GM21381 (cell line): ENCODE results near the gene MAZ.
"Not testable (repeated sequence)": the region's sequence is repeated elsewhere in the genome, so short reads cannot be mapped to it uniquely, and the experiment has no call there.

ENCODE experiments used
- ATAC-seq: cut with Tn5 transposase; IDR thresholded peaks from one replicate; pipeline ENCODE4 v1.9.1; 2021; ENCODE audit warnings: mild to moderate bottlenecking, moderate library complexity; ENCODE audit not compliant: unreplicated experiment

The MAZ gene

DNA sequence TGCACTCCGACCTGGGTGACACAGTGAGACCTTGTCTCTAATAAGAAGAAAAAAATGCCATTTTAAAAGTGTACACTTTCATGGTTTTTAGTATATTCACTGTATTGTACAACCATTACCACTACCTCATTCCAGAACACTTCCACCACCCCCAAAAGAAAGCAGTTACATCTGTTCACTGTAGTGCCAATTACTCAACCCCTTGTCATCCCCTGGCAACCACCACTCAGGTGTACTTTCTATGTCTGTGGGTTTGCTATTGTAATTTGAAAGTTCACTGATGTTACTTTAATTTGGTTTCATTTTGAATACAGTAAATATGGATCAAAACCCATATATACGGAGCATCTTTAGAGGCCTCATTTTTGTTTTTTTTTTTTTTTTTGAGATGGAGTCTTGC, 22.2 kb upstream of the MAZ start:
- no peak for ATAC-seq

GRCh38 chr16:29784901-29785500, 21.3 kb upstream of the MAZ start:
- ATAC-seq = no peak

GRCh38 chr16:29787155-29787554, 19.2 kb upstream of the MAZ start:
- ATAC-seq = not testable (repeated sequence)

DNA sequence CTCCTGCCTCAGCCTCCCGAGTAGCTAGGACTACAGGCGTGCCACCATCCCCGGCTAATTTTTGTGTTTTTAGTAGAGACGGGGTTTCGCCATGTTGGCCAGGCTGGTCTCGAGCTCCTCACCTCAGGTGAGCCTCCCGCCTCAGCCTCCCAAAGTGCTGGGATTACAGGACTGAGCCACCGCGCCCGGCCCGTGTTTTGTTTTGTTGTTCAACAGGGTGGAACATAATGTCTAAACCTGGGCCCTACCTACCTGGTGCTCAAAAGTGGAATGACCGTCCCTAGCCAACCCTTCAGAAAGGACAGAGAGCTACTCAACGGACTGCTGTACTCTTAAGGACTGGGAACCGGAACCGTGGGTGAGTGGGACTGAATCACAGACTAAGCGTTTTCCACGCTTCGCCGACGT, 16.6 kb upstream of the MAZ start:
- ATAC-seq = no peak

DNA sequence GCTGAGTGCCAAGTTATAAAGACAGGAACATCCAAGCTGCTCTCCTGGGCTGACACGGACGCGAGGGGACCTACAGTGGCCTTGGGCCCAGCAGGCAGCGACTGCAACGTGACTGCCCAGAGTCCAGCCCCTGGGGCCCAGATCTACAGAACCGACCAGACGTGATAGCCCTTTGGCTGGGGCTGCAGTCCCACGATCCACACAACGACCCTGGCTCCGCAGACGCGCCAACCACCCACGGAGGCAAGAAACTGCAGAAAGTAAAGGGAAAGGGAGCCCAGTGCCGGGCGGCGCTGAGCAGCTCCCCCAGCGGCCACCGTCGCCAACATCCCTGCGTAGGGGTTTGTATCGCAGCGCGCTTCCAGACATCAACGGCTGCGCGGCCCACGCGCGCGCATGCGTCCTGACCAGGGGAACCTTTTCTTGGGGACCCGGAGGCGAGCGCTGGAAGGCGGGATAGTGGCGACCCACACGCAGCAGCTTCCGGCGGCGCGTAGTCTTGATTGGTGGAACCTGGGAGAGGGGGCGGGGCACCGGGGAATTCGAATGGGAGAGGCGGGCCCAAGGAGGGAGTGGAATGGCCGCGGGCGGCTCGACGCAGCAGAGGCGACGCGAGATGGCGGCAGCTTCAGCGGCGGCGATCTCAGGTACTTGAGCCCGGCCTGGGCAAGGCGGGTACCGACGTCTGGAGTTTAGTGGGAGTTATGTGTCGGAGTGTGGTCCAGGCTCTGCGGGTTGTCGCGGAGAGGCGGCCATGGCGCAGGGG, 16.0 kb upstream of the MAZ start, which contains the start of gene KIF22:
Gene KIF22 (plus strand): TSS at position 569 of the 766 bp plus-strand sequence. CDS start 9 bp downstream, at position 578.
- peak; percentile 96 for ATAC-seq

DNA sequence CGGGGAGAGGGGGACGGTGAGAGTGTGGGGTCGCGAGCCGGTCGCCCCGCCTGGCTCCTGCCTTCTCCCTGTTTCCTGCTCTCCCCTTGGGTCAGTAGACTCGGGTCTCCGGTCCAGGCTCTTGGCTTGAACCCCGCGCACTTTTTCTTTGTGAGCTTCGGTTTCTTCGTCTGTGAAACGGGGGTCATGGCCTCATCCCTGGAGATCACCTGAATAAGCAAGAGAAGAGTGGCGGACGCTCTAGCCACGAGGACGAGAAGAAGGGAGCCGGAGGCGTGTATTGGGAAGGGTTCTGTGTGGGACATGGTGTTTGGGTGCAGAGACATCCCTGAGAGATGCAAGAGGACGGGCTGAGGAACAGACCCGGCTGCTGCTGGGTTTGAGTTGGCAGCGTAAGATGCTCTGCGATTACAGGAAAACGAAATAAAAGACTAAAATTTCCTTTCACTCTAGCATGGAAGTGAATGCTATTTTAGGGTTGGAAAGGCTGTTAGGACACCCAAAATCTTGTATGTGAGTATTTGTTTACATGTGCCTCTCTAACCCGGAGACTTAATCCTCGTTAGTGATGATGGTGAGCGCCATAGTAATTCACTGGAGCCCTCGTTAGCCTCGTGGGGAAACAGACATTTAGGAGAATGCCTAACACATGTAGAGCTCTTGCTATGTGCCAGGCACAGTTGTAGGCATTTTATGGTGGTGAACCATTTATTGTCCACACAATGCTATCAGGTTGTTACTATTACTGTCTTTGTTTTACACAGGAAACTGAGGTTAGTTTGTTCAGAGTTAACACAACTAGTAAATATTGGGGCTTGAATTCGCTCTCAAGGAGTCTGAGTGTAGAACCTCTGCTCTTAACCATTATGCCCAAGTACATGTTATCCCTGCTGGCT, 15.1 kb upstream of the MAZ start:
- ATAC-seq = no peak

GRCh38 chr16:29791845-29792807, 14.2 kb upstream of the MAZ start:
- ATAC-seq = no peak

DNA sequence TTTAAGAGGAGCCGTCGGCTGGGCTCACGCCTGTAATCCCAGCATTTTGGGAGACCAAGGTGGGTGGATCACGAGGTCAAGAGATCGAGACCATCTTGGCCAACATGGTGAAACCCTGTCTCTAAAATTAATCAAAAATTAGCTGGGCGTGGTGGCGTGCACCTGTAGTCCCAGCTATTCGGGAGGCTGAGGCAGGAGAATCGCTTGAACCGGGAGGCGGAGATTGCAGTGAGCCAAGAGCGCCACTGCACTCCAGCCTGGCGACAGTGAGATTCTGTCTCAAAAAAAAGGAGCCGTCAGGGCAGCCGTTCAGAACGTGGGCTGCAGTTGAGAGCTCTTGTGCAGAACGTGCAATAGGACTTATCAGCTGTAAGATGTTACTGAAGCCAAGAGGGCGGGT, 13.2 kb upstream of the MAZ start:
- ATAC-seq = not testable (repeated sequence)

DNA sequence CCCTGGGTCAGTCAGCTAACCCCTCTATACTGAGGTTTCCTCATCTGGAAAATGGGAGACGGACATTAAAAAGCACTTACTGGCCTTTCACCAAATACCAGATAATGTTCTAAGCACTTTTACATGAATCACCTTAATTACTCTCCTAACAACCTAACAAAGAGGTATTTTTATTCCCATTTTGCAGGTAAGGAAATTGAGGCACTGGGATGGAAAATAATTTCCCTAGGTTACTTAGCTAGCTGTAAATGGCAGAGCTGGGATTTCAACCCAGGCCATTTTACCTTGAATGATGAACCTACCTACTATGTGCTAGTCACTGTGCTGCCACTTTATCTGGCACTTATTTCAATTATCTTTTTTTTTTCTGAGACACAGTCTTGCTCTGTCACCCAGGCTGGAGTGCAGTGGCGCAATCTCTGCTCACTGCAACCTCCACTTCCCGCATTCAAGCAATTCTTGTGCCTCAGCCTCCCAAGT, 12.1 kb upstream of the MAZ start:
- ATAC-seq = no peak

GRCh38 chr16:29802416-29802935, 3.9 kb upstream of the MAZ start:
- ATAC-seq = no peak

DNA sequence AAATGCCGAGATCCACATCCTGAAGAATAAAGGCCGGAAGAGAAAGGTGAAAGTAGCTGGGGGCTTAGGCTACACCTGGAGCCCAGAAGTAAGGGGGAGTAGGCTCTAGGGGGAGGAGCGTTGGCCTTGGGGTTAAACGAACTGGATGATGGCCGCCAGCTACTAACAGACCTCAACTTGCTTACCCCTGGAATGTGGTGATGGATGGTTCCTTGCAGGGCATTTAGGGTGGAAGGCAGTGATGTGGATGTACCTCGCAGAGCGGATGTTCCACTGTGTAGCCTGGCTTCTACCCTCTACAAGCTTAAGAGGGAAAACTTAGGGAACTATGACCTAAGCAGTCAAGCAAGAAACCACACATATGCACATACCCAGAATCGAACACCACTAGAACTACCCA, 2.3 kb upstream of the MAZ start:
- ATAC-seq = no peak

GRCh38 chr16:29804455-29805231, 1.7 kb upstream of the MAZ start:
- ATAC-seq = no peak

DNA sequence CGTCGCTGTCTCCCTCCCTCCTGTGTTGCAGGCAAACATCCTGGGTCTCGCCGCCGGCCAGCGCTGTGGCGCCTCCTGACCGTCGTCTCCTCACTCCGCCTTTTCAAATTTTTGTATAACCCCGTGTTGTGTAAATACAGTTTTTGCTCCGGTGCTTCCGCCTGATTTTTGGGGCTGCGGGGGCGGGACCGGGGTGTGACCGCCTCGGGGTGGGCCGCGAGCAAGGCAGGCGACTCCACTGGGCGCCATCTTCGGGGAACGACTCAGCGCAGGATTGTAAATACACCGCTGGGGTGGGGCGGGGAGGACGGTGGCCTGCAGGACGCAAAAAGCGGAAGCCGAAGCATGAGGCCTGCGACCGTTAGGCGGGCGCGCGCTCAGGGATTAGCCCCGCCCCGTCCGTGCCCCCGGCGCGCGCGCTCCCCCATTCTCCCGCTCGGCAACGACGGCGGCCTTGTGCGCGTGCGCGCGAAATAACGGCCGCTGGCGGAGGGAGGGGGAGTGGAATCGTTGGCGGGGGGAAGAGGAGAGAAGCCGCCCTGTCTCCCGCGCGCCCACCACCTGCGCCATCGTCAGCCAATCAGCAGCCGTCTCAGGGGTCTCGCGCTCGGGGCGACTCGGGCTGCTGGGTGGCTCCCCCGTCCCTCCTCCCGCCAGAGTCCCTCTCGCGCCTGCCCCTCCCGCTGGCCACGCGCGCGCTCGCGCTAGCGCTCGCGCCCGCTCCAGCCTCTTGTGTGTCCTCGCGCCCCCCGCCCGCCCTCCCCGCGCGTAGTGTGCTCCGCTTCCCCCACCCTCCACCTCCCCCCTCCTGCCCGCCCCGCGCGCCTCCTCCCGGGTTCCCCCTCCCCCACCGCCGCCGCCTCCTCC, 864 bp upstream of the MAZ start:
- peak; percentile 52 for ATAC-seq

- no peak for ATAC-seq
Observed at GRCh38 chr16:29806641-29807425, 504 bp downstream of the MAZ start.

DNA sequence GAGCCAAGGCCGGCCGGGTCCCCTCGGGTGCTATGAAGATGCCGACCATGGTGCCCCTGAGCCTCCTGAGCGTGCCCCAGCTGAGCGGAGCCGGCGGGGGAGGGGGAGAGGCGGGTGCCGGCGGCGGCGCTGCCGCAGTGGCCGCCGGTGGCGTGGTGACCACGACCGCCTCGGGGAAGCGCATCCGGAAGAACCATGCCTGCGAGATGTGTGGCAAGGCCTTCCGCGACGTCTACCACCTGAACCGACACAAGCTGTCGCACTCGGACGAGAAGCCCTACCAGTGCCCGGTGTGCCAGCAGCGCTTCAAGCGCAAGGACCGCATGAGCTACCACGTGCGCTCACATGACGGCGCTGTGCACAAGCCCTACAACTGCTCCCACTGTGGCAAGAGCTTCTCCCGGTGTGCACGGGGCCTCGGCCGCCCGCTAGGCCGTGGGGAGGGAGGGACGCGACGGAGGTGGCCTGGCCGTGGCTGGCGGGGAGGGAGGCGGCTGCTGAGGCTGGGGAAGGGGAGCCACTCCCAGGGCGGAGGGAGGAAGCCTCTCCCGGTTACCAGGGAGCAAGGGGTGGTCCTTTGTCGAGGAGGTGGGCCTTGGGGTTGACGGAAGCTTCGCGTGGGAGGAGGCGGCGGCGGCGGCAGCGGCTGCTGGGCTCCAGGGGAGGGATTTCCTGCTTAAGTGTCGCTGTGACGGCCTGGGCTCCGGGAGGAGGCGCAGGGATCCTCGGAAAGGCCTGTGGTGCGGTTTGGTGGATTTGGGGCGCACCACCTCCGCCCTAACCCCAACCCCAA, 1.3 kb downstream of the MAZ start:
- ATAC-seq = no peak

DNA sequence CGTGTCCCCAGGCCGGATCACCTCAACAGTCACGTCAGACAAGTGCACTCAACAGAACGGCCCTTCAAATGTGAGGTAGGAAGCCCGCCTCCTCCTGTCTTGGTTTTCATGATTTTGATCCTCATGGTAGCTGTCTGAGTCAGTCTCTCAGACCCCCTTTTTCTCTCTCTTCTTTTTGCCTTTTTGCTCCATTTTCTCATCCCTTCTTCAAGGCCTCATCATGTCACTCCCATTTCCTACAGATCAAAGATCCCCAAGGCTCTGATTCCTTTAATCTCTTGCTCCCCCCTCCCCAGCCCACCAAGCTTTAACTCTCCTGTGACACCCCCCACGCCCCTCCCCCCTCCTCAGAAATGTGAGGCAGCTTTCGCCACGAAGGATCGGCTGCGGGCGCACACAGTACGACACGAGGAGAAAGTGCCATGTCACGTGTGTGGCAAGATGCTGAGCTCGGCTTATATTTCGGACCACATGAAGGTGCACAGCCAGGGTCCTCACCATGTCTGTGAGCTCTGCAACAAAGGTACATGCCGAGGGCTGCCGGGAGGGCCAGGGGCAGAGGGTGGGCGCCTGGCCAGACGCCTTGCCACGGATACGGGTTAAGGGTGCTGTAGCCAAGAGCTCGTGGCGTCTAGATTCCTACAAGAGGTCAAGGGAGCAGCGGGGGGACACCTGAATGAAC, 2.0 kb downstream of the MAZ start:
- no peak for ATAC-seq
